Neural progenitor cell (in vitro differentiated cells): ENCODE data around the gene CHST15. TPM values are rescaled to one million over a fixed set of nuclear protein-coding genes. Genes with fewer than 3 reads are reported as not detected.

ENCODE experiments used
- DNase-seq: peaks from one replicate; pipeline ENCODE4 v3.0.0-alpha.2; 2016; ENCODE audit warnings: low spot score
- H2AFZ ChIP-seq: fragments of 200-600 bp; sonication (generic); replicated peaks from 2 replicates; pipeline ENCODE4 v1.6.1; 2016; ENCODE audit warnings: antibody characterized with exemption
- H3F3A ChIP-seq: fragments of 200-600 bp; sonication (generic); 2 replicates; pipeline ENCODE4 v1.6.1; 2016; ENCODE audit warnings: antibody characterized with exemption, low read depth
- H3K27ac ChIP-seq: fragments of 200-600 bp; sonication (generic); 2 replicates; pipeline ENCODE4 v1.5.1; 2016; ENCODE audit warnings: mild to moderate bottlenecking
- H3K27me3 ChIP-seq: fragments of 200-600 bp; sonication (generic); 2 replicates; pipeline ENCODE4 v1.6.1; 2016; ENCODE audit warnings: mild to moderate bottlenecking, moderate library complexity
- H3K36me3 ChIP-seq: fragments of 200-600 bp; sonication (generic); 2 replicates; pipeline ENCODE4 v1.5.1; 2016
- H3K4me1 ChIP-seq: fragments of 200-600 bp; sonication (generic); 2 replicates; pipeline ENCODE4 v1.6.1; 2016; ENCODE audit warnings: mixed run types
- H3K4me2 ChIP-seq: fragments of 200-600 bp; sonication (generic); 2 replicates; pipeline ENCODE4 v1.6.1; 2016
- H3K4me3 ChIP-seq: fragments of 200-600 bp; sonication (generic); 2 replicates; pipeline ENCODE4 v1.5.1; 2016
- H3K79me2 ChIP-seq: fragments of 200-600 bp; sonication (generic); 2 replicates; pipeline ENCODE4 v1.6.1; 2016; ENCODE audit warnings: low read depth
- H3K9ac ChIP-seq: fragments of 200-600 bp; sonication (generic); 2 replicates; pipeline ENCODE4 v1.6.1; 2016
- H3K9me3 ChIP-seq: fragments of 200-600 bp; sonication (generic); 2 replicates; pipeline ENCODE4 v1.5.1; 2016; ENCODE audit warnings: low read depth
- H4K20me1 ChIP-seq: fragments of 200-600 bp; sonication (generic); 2 replicates; pipeline ENCODE4 v1.6.1; 2016; ENCODE audit warnings: low read depth
- H3K27ac Mint-ChIP-seq: 3 replicates; pipeline ENCODE4 v1.8.0; 2021; ENCODE audit warnings: mixed read lengths
- H3K27me3 Mint-ChIP-seq: 2 replicates; pipeline ENCODE4 v1.8.0; 2022; ENCODE audit warnings: low read depth, mild to moderate bottlenecking, inconsistent platforms, moderate library complexity, mixed read lengths; ENCODE audit not compliant: insufficient read depth
- H3K36me3 Mint-ChIP-seq: 3 replicates; pipeline ENCODE4 v1.8.0; 2021; ENCODE audit warnings: mixed read lengths
- H3K4me1 Mint-ChIP-seq: 3 replicates; pipeline ENCODE4 v1.8.0; 2021; ENCODE audit warnings: mixed read lengths
- H3K4me3 Mint-ChIP-seq: 3 replicates; pipeline ENCODE4 v1.8.0; 2021; ENCODE audit warnings: mild to moderate bottlenecking, moderate library complexity, mixed read lengths
- H3K9me3 Mint-ChIP-seq: 3 replicates; pipeline ENCODE4 v1.8.0; 2020; ENCODE audit warnings: mixed read lengths
- EZH2 ChIP-seq: fragments of 200-600 bp; sonication (generic); IDR thresholded peaks from 2 replicates; pipeline ENCODE4 v1.6.1; 2017; ENCODE audit warnings: antibody characterized with exemption, mild to moderate bottlenecking, moderate library complexity
- EZH2phosphoT487 ChIP-seq: fragments of 200-600 bp; sonication (generic); IDR thresholded peaks from 2 replicates; pipeline ENCODE4 v1.6.1; 2017; ENCODE audit warnings: antibody characterized with exemption
- total RNA-seq: library from RNA; depleted of rRNA; stranded (reverse); fragments of >200 nt; gene quantifications from 2 replicates; pipeline ENCODE4 v1.2.3, GENCODE V29; 2015; ENCODE audit warnings: low replicate concordance
- TF ChIP-seq, protein P1 (sequence below): fragments of 200-600 bp; sonication (generic); IDR thresholded peaks from 2 replicates; pipeline ENCODE4 v1.5.1; 2017; ENCODE audit warnings: antibody characterized with exemption, mild to moderate bottlenecking

Gene CHST15
- total RNA-seq, 1 donor from 2014 or later = 0.54 TPM

DNA sequence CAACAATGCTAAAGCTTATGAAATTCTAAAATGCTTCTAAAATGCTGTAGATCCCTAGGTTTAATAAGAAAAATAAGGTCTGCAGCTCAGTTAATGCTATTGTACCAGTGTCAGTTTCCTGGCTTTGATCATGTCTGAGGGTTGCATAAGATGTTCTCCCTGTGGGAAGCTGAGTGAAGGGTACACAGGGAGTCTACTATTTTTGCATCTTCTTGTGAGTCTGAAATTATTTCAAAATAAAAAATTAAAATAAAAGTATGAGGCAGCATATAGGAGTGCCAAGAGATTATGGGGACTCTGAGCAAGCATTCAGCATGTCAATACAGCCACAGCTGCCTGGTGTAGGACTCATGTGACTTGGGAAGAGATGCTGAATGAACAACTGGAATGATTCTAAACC lies 14.7 kb downstream of the CHST15 start:
- peaks cover 11% of the 10 kb centered on the region for H4K20me1 ChIP-seq
- H3K36me3 Mint-ChIP-seq = peaks cover 13% of the 10 kb centered on the region
- no peak overlapping the region for H3K4me2 ChIP-seq
- no peak overlapping the region for H3K27ac ChIP-seq
- H3K36me3 ChIP-seq = no peaks in the 10 kb centered on the region
- no peak overlapping the region for H3K27ac Mint-ChIP-seq
- no peak overlapping the region for H3K9ac ChIP-seq
- H3K9me3 Mint-ChIP-seq = peaks cover 8% of the 10 kb centered on the region
- H3K4me3 Mint-ChIP-seq = no peak overlapping the region
- no peaks in the 10 kb centered on the region for H3K79me2 ChIP-seq
- peaks cover 24% of the 10 kb centered on the region for H3F3A ChIP-seq
- H3K4me1 ChIP-seq = peaks cover 22% of the 10 kb centered on the region
- H3K4me3 ChIP-seq = no peak overlapping the region
- TF ChIP-seq EZH2 (no peak), EZH2phosphoT487 (no peak)
- TF ChIP-seq, protein P1, sequence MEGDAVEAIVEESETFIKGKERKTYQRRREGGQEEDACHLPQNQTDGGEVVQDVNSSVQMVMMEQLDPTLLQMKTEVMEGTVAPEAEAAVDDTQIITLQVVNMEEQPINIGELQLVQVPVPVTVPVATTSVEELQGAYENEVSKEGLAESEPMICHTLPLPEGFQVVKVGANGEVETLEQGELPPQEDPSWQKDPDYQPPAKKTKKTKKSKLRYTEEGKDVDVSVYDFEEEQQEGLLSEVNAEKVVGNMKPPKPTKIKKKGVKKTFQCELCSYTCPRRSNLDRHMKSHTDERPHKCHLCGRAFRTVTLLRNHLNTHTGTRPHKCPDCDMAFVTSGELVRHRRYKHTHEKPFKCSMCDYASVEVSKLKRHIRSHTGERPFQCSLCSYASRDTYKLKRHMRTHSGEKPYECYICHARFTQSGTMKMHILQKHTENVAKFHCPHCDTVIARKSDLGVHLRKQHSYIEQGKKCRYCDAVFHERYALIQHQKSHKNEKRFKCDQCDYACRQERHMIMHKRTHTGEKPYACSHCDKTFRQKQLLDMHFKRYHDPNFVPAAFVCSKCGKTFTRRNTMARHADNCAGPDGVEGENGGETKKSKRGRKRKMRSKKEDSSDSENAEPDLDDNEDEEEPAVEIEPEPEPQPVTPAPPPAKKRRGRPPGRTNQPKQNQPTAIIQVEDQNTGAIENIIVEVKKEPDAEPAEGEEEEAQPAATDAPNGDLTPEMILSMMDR = no peak
- H3K27me3 ChIP-seq = no peaks in the 10 kb centered on the region
- no peak for DNase-seq
- H3K27me3 Mint-ChIP-seq = peaks cover 11% of the 10 kb centered on the region
- no peaks in the 10 kb centered on the region for H3K9me3 ChIP-seq
- H2AFZ ChIP-seq = no peak overlapping the region
- peaks cover 74% of the 10 kb centered on the region for H3K4me1 Mint-ChIP-seq

DNA sequence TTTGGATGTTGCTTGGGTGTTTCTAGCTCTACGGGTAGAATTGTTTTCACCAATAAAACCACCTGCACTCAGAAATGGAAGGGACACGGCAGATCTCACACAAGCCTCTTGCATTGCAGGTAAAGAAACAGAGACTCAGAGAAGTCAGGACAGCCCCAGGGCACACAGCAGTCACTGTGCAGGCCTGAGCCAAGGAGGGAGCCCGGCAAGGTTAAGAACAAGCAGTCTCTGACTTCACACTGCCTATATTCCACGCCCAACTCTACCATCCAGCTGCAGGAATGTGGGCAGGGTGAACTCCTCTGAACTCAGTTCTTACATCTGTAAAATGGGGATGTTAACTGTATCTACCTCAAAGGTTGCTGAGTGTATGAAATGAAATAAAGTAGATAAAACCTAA lies 15.4 kb downstream of the CHST15 start:
- H3K9ac ChIP-seq = no peak overlapping the region
- no peak overlapping the region for H3K4me3 ChIP-seq
- Mint-ChIP-seq H3K27ac (peak overlapping the region; percentile 97), H3K27me3 (peaks cover 10% of the 10 kb centered on the region), H3K4me1 (peaks cover 75% of the 10 kb centered on the region), H3K4me3 (no peak overlapping the region), H3K36me3 (peaks cover 10% of the 10 kb centered on the region), H3K9me3 (peaks cover 12% of the 10 kb centered on the region)
- no peaks in the 10 kb centered on the region for H3K36me3 ChIP-seq
- H3F3A ChIP-seq = peaks cover 24% of the 10 kb centered on the region
- H3K27me3 ChIP-seq = no peaks in the 10 kb centered on the region
- no peak overlapping the region for H3K4me2 ChIP-seq
- no peaks in the 10 kb centered on the region for H3K9me3 ChIP-seq
- DNase-seq = no peak
- H3K27ac ChIP-seq = no peak overlapping the region
- no peaks in the 10 kb centered on the region for H3K79me2 ChIP-seq
- no peak for TF ChIP-seq EZH2phosphoT487
- TF ChIP-seq EZH2 = no peak
- TF ChIP-seq, protein P1 = no peak
- H2AFZ ChIP-seq = no peak overlapping the region
- peaks cover 11% of the 10 kb centered on the region for H4K20me1 ChIP-seq
- peaks cover 22% of the 10 kb centered on the region for H3K4me1 ChIP-seq

DNA sequence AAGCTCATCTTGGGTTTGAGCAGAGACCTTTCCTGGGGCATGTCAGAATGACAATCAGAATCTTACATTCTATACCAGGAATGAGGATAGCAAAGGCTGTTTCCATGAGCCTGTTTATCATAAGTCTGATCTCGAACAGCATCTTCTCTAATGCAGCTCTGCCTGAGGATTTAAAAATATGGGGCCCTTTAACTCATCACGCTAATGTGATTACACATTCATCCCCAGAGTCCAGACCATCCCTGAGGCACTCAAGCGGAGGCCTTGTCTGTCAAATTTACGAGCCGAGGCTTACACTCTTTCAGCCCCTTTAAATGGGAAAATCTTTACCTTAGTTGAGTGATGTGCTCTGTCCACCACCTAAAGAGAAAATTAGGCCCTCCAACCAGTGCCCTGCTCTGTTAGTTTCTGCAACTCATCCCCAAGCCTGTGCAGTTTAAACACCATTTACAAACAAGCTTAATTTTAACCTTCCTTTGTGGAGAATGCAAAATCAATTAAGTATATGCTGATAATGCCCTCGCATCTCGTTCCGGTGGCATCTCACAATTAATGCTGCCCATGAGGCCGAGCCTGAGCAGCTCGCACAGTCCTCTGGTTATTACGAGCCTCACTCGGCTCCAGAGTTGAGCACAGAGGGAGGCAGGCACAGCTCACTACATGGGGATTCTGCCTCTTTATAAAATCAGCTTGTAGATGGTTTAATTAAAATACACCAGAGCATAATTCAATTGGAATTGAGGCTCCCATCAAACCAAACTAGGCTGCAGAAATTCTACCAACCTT lies 16.0 kb downstream of the CHST15 start:
- Histone ChIP-seq H3K4me3 (no peak overlapping the region), H3K79me2 (no peaks in the 10 kb centered on the region), H3F3A (peaks cover 24% of the 10 kb centered on the region), H3K27ac (no peak overlapping the region), H3K9me3 (no peaks in the 10 kb centered on the region), H2AFZ (no peak overlapping the region), H3K27me3 (no peaks in the 10 kb centered on the region), H3K9ac (no peak overlapping the region), H3K4me2 (no peak overlapping the region), H3K4me1 (peaks cover 22% of the 10 kb centered on the region), H3K36me3 (no peaks in the 10 kb centered on the region), H4K20me1 (peaks cover 11% of the 10 kb centered on the region)
- Mint-ChIP-seq H3K4me3 (no peak overlapping the region), H3K27me3 (peaks cover 10% of the 10 kb centered on the region), H3K9me3 (peaks cover 9% of the 10 kb centered on the region), H3K27ac (peak overlapping the region; percentile 97), H3K36me3 (peaks cover 8% of the 10 kb centered on the region), H3K4me1 (peaks cover 79% of the 10 kb centered on the region)
- no peak for DNase-seq
- TF ChIP-seq, protein P1 = no peak
- TF ChIP-seq EZH2phosphoT487 (no peak), EZH2 (no peak)
